HG03095 (cell line): ENCODE measurements around the gene CD36.
"Not testable (repeated sequence)": the region's sequence is repeated elsewhere in the genome, so short reads cannot be mapped to it uniquely, and the experiment has no call there.

Experiments
- ATAC-seq: cut with Tn5 transposase; IDR thresholded peaks from one replicate; pipeline ENCODE4 v1.9.1; 2021; ENCODE audit warnings: moderate library complexity; ENCODE audit not compliant: unreplicated experiment

CD36 gene

DNA sequence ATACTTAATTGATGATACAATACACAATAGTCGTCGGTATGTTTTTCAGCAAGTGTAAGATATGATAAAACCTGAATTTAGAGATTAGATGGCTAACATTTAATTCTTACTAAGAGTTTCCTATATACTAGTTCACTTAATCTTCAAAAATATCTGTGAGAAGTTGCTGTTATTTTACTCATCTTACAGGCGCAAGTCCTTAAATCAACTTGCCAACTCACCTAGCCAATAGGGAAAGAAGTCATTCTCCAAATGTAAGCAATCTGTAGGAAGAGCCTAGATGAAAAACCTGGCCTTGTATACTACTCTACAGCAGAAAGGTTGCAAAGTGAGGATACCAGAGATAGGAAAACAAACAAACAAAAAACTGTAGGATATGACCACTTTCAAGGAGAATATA lies 10.6 kb downstream of the CD36 start:
- ATAC-seq, result no peak

DNA sequence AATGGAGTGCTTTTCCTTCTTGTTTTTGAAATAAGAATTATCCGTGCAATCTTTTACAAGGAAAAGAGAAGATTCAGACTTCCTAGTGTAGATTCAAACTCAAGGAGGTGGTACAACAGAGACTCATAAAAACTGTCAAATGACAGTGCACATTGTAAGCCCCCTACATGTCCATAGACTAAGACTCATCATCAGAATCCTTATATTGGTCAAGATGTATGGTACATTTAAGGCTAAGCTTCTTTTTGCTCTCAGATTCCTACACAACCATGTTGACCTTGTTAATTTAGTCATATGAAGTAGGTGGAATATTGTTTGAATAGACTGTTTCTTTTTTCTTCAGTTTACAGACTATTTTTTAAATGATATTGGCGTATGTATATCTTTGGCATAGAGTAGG lies 11.6 kb downstream of the CD36 start:
- no peak for ATAC-seq

DNA sequence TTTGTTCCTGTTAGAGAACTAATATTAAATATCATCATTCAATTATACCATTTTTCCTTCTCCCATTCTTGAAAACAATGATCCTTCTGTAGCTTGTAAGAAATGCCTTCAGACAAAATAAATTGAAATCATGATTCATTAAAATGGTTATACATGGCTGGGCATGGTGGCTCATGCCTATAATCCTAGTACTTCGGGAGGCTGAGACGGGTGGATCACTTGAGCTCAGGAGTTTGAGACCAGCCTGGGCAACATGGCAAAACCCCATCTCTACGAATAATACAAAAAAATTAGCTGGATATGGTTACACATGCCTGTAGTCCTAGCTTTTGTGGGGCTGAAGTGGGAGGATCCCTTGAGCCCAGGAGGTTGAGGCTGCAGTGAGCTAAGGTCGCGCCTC lies 13.0 kb downstream of the CD36 start:
- ATAC-seq, result no peak

DNA sequence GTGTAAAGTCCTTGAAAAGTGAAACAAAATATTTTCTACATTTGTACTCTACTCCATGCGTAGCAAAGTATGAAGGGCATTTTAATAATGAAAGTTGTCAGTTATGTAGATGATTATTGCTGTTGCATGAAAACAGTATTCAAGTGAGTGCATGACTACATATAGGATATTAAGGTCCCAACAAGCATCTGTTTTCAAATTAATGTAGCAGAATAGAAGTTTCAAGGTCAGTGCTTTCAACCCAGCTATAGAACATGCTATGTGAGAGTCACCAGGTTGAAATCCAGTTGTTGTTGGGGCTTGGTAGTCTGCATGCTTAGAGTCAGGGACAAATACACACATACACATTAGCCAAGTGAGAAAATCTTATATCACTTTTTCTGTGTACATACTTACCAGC lies 14.8 kb downstream of the CD36 start:
- no peak for ATAC-seq

DNA sequence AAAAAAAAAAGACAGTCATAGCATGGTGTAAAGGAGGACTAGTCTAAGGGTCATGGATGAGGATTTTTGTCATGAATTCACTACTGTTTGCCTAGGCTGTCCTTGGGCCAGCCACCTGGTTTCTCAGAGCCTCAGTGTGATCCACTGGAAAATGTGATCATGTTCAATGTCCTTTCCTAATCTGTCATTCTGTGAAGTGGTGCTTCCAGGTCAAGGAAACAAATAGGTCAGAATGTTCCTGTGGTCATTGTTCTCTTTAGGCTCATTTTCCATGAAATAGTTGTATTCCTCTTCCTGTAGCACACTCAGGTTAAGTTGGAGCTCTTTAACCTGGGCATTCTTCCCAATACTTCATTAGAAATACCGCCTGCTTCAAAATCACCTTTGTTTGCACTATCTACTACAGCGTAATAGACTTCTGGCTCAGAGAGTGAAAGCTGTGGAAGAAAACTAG lies 16.5 kb downstream of the CD36 start:
- ATAC-seq, result no peak

DNA sequence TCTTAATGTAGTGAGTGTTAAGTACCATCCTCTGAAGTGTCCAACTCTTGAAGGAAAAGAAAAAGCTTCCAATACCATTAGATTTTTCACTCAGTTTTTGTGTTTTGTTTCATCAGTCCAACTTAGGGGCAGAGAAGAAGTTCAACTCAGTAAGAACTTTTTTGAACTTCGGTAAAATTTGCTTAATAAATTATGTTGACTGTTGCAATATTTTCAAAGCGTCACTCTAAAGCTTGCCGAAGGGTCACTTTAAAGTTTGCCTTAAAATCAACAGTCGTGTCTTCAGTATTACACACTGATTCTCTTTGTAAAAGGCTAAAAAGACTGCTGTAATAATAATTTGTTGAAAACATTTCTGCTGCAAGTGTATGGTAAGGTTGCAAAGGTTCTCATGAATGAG lies 17.6 kb downstream of the CD36 start:
- ATAC-seq, result no peak

DNA sequence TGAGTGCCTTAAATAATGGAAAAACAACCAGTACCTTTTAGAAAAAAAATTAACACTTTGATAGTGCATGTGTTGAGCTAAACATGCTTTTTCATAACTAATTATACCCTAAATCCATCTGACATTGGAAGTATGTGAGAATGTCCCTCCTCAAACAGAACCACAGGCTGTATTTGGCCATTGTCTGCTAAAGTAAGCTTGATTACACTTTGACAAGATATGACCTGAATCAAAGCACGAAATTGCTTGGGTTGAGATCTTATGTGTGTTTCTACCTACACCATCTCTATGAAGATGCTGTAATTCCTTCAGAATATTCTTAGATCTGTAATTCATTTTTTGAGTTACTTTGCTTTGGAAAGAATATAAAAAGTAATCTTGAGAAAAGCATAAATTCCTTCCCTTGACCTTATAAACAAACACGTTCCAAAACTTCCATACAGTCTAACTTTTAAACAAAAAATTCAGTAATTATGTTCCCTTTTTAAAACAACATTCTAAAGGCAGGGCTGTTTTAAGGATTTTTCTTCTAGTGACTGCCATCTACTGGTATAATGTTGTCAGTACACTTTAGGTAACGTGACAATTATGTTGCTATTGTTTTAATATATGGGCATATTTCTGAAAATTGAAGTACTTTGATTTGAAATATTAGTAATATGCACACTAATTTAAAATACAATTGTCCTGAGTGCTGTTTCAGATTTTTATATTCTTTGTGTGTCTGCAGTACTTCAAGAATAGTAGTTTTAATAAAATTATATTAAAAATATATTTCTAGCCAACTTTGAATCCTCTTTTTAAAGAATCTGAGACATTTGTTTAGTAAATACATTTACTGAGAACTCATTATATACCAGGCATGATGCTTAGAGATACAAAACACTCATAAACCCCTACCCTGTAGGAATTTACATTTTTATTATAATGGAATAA lies 20.9 kb downstream of the CD36 start:
- no peak for ATAC-seq

DNA sequence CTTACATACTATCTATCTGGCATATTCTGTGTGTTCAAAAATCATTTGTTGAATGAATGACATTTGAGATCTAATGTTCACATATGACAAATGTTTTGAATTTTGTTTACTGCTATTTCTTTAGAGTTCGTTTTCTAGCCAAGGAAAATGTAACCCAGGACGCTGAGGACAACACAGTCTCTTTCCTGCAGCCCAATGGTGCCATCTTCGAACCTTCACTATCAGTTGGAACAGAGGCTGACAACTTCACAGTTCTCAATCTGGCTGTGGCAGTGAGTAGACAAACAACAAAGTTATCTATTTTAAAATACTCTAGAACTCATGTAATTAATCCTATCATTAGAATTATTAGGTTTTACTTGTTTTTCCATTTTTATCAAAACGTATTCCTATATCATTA lies 22.5 kb downstream of the CD36 start:
- ATAC-seq, result no peak

DNA sequence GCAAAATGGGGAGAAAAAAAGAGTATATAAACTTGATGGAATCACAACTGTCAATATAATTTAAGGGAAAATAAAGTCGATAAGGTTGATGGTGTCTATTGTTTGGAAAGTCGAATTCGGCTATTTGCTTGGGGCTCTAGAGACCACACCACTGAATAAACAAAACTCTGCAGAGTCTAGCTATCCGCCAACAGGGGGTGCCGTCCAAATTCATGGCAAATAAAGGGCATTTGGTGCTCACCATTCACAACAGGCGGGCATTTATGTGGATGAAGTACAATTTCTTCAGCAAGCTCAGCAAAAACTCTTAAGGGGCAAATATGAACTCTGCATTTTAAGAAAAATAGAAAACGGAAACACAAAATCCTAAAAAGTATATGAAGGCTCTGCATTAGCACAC lies 23.3 kb downstream of the CD36 start:
- ATAC-seq, result no peak

DNA sequence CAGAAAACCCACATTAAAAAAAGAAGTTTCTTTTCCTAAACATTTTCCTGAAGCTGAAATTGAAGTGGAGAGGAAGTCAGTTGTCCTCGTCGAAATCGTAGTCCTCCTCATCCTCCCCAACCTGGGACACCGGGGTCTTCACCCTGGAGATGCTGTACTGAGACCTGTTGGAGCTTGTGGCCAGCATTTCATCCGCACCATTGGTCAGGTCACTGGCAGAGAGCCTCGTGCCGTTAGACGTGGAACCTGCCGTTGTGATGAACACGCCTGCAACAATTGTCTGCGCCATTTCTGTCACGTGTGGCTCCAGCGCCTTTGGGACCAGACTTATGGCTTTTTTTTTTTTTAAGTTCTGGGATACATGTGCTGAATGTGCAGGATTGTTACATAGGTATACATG lies 23.8 kb downstream of the CD36 start:
- no peak for ATAC-seq

DNA sequence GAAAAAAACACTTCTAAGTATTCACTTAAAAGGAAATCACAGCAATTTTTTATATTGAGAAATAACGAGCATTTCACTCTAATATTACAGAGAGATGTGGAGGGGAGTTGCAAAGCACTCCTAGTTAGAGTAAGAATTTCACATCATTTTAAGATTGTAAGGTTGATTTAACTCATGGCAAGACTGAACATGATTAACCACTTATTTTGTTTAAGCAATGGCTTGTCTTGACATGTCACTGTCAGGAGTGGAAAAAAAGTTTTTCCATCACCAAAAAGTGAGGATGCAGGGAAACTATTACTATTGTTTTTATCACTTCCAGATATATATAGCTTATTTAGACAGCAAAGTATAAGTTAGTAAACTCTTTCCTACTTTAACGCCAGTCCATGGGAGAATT lies 27.1 kb downstream of the CD36 start:
- ATAC-seq, result no peak

DNA sequence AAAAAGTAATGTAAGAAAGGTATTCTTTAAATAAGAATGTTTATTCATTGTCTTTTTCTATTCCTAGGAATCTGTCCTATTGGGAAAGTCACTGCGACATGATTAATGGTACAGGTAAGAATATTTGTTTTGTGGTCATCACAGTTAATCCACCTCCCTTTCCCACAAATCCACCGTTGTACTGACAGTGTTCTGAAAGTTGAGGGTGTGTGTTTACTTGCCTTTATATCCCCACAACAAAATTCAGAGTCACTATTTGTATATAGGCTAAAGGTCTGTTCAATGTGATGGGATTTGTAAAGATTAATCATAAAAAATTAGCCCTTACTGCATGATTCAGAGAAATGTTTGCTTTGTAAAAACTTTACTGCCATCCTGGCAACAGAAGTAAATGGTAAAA lies 27.9 kb downstream of the CD36 start:
- ATAC-seq, result no peak

DNA sequence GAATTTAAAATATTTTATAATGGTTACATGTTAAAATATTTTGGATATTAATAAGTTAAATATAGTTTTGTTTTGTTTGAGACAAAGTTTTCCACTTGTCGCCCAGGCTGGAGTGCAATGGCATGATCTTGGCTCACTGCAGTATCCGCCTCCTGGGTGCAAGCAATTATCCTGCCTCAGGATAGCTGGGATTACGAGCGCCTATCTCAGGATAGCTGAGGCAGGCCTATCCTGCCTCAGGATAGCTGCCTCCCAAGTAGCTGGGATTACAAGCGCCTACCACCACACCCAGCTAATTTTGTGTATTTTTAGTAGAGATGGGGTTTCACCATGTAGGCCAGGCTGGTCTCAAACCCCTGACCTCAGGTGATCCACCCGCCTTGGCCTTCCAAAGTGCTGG lies 30.9 kb downstream of the CD36 start:
- not testable (repeated sequence) for ATAC-seq

DNA sequence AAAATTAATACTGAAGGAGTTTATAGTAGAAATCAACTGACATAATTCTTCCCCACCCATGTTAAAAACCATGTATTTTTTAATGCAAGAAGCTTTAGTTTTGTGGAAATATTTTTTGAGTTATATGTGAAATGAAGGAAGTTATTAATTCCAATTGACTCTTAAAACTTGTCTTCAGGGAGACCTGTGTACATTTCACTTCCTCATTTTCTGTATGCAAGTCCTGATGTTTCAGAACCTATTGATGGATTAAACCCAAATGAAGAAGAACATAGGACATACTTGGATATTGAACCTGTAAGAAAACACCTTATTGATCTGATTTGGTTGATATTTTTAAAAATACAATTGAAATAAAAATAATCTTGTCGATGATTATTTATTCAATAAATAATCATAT lies 33.3 kb downstream of the CD36 start:
- no peak for ATAC-seq

DNA sequence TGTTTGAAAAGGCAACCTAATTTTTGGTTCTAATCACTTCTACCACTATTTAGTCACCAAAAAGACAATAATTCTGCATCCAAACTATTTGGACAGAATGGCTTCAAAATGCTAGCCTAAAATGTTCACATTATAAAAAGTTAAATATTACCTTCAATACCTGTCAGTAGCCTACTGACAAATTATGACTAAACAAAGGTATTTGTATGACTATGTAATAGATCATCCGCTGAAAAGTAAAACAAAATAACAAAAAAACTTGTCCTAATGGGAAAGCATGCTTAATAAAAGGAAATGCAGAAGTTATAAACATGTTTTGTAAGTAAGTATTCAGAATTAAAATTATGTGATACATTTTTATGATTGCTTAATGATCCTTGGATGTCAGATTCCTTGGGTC lies 36.6 kb downstream of the CD36 start:
- no peak for ATAC-seq

DNA sequence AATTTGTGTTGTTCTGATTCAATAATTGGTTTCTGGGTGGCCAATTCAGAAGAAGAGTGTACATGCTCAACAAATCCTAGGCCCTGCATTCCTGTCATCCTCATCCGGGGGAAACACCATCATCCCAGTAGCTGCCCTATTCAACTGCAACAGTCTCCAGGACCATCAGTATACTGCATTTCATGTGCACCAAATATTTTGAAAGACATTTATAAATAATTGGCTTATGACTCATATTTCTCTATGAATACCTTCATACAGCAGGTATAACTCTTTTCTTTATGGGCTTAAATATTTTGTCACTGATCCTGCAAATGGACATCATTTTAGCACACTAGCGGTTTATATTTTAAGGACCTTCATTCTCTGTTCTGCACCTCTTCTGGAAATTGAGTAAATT lies 38.0 kb downstream of the CD36 start:
- no peak for ATAC-seq

DNA sequence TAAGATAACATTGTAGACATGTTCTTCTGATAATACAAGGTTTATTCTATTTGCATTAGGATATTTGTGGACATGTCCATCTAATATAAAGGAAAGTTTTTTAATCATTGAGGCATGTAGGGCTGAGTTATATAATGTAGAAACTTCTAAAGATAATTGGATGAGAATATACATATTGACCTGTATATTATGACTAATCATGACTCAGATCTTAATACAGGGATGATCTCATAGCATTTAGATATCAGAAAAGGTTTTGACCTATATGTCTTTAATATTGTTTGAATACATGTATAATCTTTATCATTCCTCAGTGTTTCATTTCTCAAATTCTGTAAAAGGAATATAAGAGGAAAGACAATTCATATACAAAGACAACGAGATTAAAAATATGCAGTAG lies 39.2 kb downstream of the CD36 start:
- no peak for ATAC-seq

DNA sequence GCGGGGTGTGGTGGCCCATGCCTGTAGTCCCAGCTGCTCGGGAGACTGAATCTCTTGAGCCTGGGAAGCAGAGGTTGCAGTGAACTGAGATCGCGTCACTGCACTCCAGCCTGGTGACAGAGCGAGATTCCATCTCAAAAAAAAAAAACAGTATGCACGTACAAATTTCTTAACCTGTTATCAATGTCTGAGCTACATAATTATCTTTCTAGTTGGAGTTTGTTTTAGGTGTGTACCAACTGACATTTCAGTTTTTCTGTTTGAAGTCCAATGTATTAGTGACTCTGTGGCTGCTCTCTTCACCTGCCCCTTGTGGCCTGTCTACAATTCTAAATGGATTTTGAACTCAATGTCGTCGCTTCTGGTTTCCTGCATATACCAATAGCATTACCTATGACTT lies 40.3 kb downstream of the CD36 start:
- ATAC-seq, result no peak

DNA sequence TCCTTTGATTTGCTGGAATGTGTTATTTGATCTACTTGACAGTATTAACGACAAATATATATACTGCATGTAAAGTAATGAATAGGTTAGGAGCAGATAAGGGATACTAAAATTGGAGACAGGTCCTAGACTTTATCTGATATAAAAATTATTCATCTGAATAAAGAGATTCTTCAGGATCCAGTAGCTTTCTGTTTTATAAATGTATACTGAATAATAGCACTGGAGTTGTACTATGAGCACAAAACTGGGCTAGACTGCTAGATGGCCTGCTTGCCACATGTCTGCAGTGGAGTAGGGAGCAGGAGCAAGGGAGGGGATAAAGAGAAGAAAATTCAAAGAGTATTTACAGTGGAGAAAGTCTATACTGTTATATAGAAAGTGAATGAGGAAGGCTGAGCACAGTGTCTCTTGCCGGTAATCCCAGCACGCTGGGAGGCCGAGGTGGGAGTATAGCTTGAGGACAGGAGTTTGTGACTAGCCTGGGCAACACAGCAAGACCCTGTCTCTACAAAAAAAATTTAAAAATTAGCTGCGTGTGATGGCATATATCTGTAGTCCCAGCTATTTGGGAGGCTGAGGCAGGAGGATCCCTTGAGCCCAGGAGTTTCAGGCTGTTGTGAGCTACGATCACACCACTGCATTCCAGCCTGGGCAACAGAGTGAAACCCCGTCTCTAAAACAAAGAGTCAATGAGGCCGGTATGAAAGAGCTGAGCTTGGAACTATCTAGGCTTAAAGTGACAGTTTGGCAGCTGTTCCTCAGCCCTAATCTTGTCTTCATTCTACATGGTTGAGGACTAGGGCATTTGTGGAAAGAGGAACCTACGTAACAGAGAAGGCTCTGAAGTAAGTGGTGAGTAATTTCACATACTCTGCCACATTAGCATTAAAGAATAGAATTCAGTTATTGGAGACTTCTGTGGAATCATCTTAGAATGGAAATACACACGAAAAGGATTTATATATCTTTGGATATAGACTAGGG lies 41.8 kb downstream of the CD36 start:
- no peak for ATAC-seq

DNA sequence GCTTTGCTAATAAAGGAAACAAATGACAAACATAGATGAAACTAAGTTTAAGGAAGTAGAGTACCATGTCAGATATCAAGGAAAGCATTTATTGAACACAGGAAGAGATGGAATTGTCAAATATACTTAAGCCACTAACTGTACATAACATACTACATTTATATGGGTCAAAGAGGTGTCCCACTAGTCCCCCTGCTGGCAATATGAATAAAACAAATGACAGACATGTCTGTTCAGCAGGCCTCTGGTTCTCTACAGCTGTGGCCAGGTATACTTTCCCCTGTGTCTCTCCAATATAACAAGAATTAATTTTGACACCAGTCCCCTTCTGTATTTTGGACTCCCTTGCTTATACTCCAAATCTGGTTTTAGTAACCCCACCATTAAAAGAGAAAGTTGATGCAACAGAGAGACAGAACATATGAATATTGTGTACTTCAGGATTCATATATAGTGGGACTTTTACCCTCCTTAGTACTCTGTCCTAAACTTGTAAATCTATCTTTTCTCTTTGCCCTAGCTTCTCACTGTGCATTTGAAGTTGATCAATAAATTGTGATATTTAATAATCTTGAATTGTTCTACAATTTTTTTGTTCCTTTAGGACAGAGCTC lies 42.9 kb downstream of the CD36 start:
- ATAC-seq, result no peak

DNA sequence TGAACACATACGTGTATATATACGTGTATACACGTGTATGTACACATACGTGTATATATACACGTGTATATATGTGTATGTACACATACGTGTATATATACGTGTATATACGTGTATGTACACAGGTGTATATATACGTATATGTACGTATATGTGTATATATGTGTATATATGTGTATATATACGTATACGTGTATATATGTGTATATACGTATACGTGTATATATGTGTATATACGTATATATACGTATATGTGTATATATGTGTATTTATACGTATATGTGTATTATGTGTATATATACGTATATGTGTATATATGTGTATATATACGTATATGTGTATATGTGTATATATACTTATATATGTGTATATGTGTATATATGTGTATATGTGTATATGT lies 44.3 kb downstream of the CD36 start:
- ATAC-seq, result no peak
